Psoas muscle (tissue), 8 donors: ENCODE data around the gene ACLY. TPM values are rescaled to one million over a fixed set of nuclear protein-coding genes. Genes with fewer than 3 reads are reported as not detected.
"Not testable (repeated sequence)": the region's sequence is repeated elsewhere in the genome, so short reads cannot be mapped to it uniquely, and the experiment has no call there.

Source experiments
- ATAC-seq, 4 donors: fragments of 200-7000 bp; cut with Tn5 transposase; one replicate each; pipeline ENCODE4 v1.9.1; 2020; ENCODE audit warnings: moderate library complexity in 3 of 4, mild to moderate bottlenecking in 2 of 4
- DNase-seq, 2 donors: peaks; one replicate each; pipeline ENCODE4 v3.0.0-alpha.2; 2020
- H3K27ac ChIP-seq: fragments of 200-600 bp; one replicate; pipeline ENCODE4 v1.8.0; 2022
- H3K27me3 ChIP-seq, 3 donors: fragments of 200-600 bp in 1 of 3; one replicate each; pipeline versions ENCODE4 v1.6.1 to v1.8.0; 2013 to 2022; ENCODE audit warnings: low read length in 2 of 3, mild to moderate bottlenecking in 2 of 3, moderate library complexity in 1 of 3; ENCODE audit not compliant: insufficient read depth in 3 of 3
- H3K36me3 ChIP-seq, 2 donors: fragments of 200-600 bp in 1 of 2; one replicate each; pipeline versions ENCODE4 v1.6.1 to v1.8.0; 2013 to 2022; ENCODE audit warnings: low read depth in 1 of 2, mild to moderate bottlenecking in 1 of 2, moderate library complexity in 1 of 2; ENCODE audit not compliant: insufficient read depth in 1 of 2
- H3K4me1 ChIP-seq: fragments of 200-600 bp; one replicate; pipeline ENCODE4 v1.8.0; 2022
- H3K4me3 ChIP-seq: fragments of 200-600 bp; one replicate; pipeline ENCODE4 v1.8.0; 2022; ENCODE audit warnings: mild to moderate bottlenecking
- H3K9me3 ChIP-seq: fragments of 200-600 bp; one replicate; pipeline ENCODE4 v1.8.0; 2022
- WGBS, 3 donors: extraction: QIAGEN DNeasy Blood & Tissue Kit; methylation state at CpG; one replicate each; pipeline versions ENCODE4 v1.1.6 to v1.1.7; 2013; 5-methylcytosine and 5-hydroxymethylcytosine counted together
- intact Hi-C, 2 donors: fragments of 100-400 bp; cut with DNase I; formaldehyde crosslinking; loops; one replicate each; pipeline versions ENCODE4 v1.11.0 to v1.14.2; 2022
- polyA plus RNA-seq, 3 donors: library from polyadenylated mRNA; stranded (reverse); fragments of 200-250 nt; gene quantifications; one replicate each; pipeline ENCODE4 v1.2.3, GENCODE V29; 2013
- total RNA-seq, 4 donors: library from RNA; stranded (reverse); fragmentation: NEBNext Ultra II Directional in 2 of 4; extraction: Animal tissue kit (Norgen Biotek cat#: 25700) in 2 of 4; gene quantifications; one replicate each; pipeline versions ENCODE4 v1.2.1 to v1.2.4, GENCODE V29; 2021 to 2023
- TF ChIP-seq, protein P1 (sequence below): fragments of 200-600 bp; IDR thresholded peaks from one replicate; pipeline ENCODE4 v1.8.0; 2022; ENCODE audit warnings: antibody characterized with exemption
- donor health status: healthy with polysubstance abuse.
- donor health status: DM: no; HTN: no; CAD: no; lungs with moderate emphysema.
- donor health status: Bipolar disorder and iron deficiency.
- donor health status: healthy.
- donor health status: DM: yes; HTN: yes; CAD: no.
- donor health status: DM: no; HTN: no; CAD: no.
- donor health status: DM: no; HTN: no; CAD: no.
- donor health status: DM: yes; HTN: yes; CAD: no.

Gene ACLY
- total and polyA plus RNA-seq, 7 donors: 10.5 to 24.1 (median 20.2) TPM

GRCh38 chr17:41836550-41837196 lies 82.1 kb downstream of the ACLY start:
- TF ChIP-seq, protein P1, sequence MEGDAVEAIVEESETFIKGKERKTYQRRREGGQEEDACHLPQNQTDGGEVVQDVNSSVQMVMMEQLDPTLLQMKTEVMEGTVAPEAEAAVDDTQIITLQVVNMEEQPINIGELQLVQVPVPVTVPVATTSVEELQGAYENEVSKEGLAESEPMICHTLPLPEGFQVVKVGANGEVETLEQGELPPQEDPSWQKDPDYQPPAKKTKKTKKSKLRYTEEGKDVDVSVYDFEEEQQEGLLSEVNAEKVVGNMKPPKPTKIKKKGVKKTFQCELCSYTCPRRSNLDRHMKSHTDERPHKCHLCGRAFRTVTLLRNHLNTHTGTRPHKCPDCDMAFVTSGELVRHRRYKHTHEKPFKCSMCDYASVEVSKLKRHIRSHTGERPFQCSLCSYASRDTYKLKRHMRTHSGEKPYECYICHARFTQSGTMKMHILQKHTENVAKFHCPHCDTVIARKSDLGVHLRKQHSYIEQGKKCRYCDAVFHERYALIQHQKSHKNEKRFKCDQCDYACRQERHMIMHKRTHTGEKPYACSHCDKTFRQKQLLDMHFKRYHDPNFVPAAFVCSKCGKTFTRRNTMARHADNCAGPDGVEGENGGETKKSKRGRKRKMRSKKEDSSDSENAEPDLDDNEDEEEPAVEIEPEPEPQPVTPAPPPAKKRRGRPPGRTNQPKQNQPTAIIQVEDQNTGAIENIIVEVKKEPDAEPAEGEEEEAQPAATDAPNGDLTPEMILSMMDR: no peak
- peaks cover 13% of the 10 kb centered on the region for H3K4me1 ChIP-seq
- peak in 1 of 4 donors; percentile 35 for ATAC-seq
- peak overlapping the region; percentile 55 for H3K27ac ChIP-seq
- 33 to 46% (median 36%) methylated on average over 21 of the region's 21 CpGs for WGBS, 3 donors
- H3K27me3 ChIP-seq: no peaks in the 10 kb centered on the region
- peak overlapping the region; percentile 97 for H3K4me3 ChIP-seq
- H3K9me3 ChIP-seq: no peaks in the 10 kb centered on the region
- H3K36me3 ChIP-seq: peaks cover 0 to 24% of the 10 kb centered on the region in 2 donors
- intact Hi-C loops: no loop called here
- no peak for DNase-seq

- ATAC-seq (peak; percentile 86 to 95 (median 91)), DNase-seq (peak; percentile 70 to 82)
- TF ChIP-seq, protein P1: no peak
- Histone ChIP-seq H3K36me3 (peaks cover 4 to 31% of the 10 kb centered on the region in 2 donors), H3K27me3 (no peaks in the 10 kb centered on the region), H3K27ac (peak within 1 kb of the TSS; percentile 55), H3K4me3 (peak within 1 kb of the TSS; percentile 97), H3K9me3 (no peaks in the 10 kb centered on the region), H3K4me1 (peaks cover 13% of the 10 kb centered on the region)
- intact Hi-C loops: no loop called here
- WGBS, 3 donors: 1 to 2% (median 1%) methylated on average over 45 to 72 of the region's 72 CpGs
Measured at GRCh38 chr17:41835800-41836549, 82.8 kb downstream of the ACLY start, which contains the start of gene NT5C3B. Gene NT5C3B (minus strand): TSS chr17:41836232. CDS start chr17:41836193, 39 bp downstream.

DNA sequence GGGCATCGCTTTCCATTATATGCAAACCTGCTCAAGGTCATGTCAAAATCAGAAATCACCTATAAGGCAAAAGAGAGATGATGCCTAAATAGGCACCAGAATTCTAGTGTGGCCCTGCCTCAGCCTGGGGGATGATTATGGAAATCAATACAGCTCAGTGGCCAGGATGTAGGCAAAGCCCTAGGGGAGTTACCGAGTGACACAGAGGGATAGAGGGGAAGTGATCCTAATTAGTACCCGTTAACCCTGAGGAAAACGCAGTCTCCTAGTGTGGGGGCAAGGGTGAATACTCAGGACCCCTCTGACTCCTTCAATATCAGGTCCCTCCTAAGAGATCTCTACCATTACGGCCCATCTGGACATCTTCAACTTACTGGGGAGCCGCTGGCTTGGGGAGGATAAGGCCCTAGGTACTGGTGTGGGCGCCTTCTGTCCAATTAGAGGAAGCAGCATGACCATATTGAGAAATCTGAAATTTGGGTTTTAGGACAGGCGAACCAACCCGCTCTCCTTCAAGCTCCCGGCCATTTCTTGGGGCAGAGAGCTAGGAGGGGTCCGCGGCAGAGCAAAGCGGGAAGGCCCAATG lies 83.4 kb downstream of the ACLY start:
- no peaks in the 10 kb centered on the region for H3K9me3 ChIP-seq
- TF ChIP-seq, protein P1: no peak
- H3K36me3 ChIP-seq: peaks cover 4 to 38% of the 10 kb centered on the region in 2 donors
- no peak for DNase-seq
- H3K4me3 ChIP-seq: peak overlapping the region; percentile 97
- WGBS, 3 donors: 15 to 20% (median 17%) methylated on average over 13 of the region's 13 CpGs
- H3K4me1 ChIP-seq: peaks cover 13% of the 10 kb centered on the region
- H3K27ac ChIP-seq: peak overlapping the region; percentile 55
- intact Hi-C loops: no loop called here
- ATAC-seq: peak; percentile 17 to 58 (median 34)
- H3K27me3 ChIP-seq: no peaks in the 10 kb centered on the region

- H3K27me3 ChIP-seq, intact Hi-C loops, H3K4me1 ChIP-seq, H3K4me3 ChIP-seq, DNase-seq, H3K27ac ChIP-seq, ATAC-seq, H3K9me3 ChIP-seq: not testable (repeated sequence)
- WGBS, 3 donors: 74 to 83% (median 78%) methylated on average over 10 of the region's 10 CpGs
- peaks cover 7 to 89% of the 10 kb centered on the region in 2 donors for H3K36me3 ChIP-seq
Measured at GRCh38 chr17:41829961-41830360, 88.8 kb downstream of the ACLY start.
